ENCODE data around the gene SFMBT2.
"Not testable (repeated sequence)": the region's sequence is repeated elsewhere in the genome, so short reads cannot be mapped to it uniquely, and the experiment has no call there.

The SFMBT2 gene

DNA sequence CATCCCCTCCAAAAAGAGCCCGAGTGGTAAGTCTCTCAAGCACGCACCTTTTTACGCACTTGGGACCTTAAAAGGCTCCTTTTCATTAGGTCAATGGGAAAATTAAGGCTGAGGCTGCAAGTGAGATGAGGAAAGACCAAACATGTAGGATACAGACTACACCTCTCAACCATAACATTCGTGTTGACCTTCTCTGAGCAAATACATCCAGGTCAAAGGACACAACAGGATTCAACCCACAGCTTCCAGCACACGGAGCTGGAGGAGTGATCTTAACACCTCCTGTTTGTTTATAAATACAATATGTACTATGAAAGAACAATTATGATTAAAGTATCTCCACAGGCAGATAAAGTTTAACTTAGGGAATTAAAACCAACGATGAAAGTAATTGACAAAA, 9.7 kb downstream of the SFMBT2 start:
- DNase-seq (ENCODE audit: low read depth): no peak

DNA sequence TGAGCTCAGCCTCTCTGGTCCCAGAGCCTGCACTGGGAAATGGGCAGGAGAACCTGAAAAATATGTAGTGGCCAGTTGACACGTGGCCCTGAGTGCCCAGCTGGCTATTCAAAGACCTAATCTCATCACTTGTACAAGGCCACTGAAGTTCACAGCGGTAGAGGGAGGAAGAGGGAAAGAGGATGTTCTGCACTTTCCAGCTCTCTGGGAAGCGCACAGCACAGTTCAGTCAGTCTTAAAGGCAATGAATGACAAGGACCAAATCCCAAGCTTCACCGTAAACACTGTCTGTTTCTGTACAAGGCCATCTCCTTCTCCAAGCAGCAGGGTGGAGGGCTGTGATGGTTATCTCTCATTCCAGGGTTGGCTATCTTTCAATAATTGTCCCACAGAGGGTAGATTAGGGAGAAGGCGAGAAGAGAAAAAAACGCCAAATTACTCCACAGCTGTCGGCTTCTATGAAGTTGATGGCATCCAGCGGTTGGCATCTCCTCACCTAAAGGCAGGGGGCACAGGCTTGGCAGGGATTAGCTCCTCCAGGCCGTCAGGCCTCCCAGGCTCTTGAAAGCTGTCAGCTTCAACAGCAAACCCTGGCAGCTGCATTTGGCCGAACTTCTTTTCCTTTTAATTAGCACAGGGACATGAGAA, 10.6 kb downstream of the SFMBT2 start:
- no peak for DNase-seq (ENCODE audit: low read depth)

- DNase-seq (ENCODE audit: low read depth): no peak
Measured at GRCh38 chr10:7399533-7399932, 11.3 kb downstream of the SFMBT2 start.

GRCh38 chr10:7397049-7398035, 13.5 kb downstream of the SFMBT2 start:
- no peak for DNase-seq (ENCODE audit: low read depth)

DNA sequence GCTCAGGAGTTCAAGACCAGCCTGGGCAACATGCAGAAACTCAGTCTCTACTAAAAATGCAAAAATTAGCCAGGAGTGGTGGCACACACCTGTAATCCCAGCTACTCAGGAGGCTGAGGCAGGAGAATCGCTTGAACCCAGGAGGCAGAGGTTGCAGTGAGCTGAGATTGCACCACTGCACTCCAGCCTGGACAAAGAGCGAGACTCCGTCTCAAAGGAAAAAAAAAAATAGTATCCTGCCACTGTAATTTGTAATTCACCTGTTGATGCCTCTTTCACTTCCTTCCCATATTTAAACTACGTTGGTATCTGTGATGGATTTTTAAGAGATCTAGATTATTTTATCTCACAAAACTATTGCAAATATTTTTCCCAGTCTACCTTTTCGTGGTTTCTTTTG, 18.5 kb downstream of the SFMBT2 start:
- not testable (repeated sequence) for DNase-seq (ENCODE audit: low read depth)

- no peak for DNase-seq (ENCODE audit: low read depth)
Measured at GRCh38 chr10:7391748-7392147, 19.1 kb downstream of the SFMBT2 start.

DNA sequence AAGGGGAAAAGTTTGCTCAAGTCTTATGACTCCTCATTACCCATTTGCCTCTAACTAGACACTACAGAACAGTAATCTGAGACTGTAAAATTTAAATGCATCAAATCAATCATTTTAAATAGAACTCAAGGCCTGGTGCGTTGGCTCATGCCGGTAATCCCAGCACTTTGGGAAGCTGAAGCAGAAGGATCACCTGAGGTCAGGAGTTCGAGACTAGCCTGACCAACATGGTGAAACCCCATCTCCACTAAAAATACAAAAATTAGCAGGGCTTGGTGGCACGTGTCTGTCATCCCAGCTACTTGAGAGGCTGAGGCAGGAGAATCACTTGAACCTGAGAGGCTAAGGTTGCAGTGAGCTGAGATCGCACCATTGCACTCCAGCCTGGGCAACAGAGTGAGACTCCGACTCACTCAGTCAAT, 20.1 kb downstream of the SFMBT2 start:
- not testable (repeated sequence) for DNase-seq (ENCODE audit: low read depth)

GRCh38 chr10:7389844-7390243, 21.0 kb downstream of the SFMBT2 start:
- DNase-seq (ENCODE audit: low read depth): no peak

- DNase-seq (ENCODE audit: low read depth): no peak
Measured at GRCh38 chr10:7389346-7389745, 21.5 kb downstream of the SFMBT2 start.

GRCh38 chr10:7388602-7389001, 22.2 kb downstream of the SFMBT2 start:
- DNase-seq (ENCODE audit: low read depth): no peak

DNA sequence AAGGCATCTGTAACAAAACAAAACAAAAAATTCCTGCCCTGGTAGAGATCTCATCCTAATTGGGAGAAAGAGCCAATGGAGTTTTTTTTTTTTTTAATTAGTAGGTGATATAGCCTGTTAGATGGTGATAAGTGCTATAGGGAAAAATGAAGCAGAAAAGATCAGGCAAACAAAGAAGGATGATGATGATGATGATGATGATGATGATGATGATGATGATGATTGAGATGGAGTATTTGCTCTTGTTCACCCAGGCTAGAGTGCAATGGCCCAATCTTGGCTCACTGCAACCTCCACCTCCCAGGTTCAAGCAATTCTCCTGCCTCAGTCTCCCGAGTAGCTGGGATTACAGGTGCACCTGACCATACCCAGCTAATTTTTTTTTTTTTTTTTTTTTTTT, 22.7 kb downstream of the SFMBT2 start:
- DNase-seq (ENCODE audit: low read depth): not testable (repeated sequence)

GRCh38 chr10:7385114-7385513, 25.7 kb downstream of the SFMBT2 start:
- DNase-seq (ENCODE audit: low read depth): no peak

GRCh38 chr10:7383442-7383841, 27.4 kb downstream of the SFMBT2 start:
- no peak for DNase-seq (ENCODE audit: low read depth)

GRCh38 chr10:7380704-7381241, 30.1 kb downstream of the SFMBT2 start:
- DNase-seq (ENCODE audit: low read depth): no peak

DNA sequence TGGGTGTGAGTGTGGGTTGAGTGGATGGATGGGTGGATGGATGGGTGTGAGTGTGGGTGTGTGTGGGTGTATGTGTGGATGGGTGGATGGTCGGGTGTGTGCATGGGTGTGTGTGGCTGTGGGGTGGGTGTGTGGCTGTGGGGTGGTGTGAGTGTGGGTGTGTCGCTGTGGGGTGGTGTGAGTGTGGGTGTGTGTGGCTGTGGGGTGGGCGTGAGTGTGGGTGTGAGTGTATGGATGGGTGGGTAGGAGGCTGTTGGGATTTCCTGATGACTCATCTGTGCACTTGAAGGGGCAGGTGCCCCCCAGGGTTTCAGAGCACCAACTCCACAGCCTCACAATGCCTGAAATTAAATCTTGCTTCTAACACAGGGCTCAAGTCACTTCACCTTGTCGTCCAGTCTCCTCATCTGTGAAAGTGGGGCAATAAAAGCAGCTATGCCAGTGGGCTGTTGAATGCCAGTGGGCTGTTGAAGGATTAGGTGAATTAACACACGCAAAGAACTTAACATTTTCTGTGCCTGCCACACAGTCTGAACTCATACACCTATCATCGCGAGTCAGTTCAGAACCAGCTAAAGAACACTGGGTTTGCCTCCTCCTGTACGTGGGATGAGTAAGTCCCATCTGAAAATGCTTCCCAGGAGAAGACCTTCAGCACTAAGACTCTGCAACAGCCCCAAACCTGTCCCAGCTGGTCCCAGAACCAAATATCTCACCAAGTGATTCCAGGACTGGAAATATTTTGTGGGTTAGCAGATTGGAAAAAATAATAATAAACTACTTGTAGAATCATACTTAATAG, 32.0 kb downstream of the SFMBT2 start:
- peak; percentile 7 for DNase-seq (ENCODE audit: low read depth)

- no peak for DNase-seq (ENCODE audit: low read depth)
Measured at GRCh38 chr10:7377614-7378248, 33.1 kb downstream of the SFMBT2 start.

GRCh38 chr10:7374795-7375194, 36.0 kb downstream of the SFMBT2 start:
- no peak for DNase-seq (ENCODE audit: low read depth)

DNA sequence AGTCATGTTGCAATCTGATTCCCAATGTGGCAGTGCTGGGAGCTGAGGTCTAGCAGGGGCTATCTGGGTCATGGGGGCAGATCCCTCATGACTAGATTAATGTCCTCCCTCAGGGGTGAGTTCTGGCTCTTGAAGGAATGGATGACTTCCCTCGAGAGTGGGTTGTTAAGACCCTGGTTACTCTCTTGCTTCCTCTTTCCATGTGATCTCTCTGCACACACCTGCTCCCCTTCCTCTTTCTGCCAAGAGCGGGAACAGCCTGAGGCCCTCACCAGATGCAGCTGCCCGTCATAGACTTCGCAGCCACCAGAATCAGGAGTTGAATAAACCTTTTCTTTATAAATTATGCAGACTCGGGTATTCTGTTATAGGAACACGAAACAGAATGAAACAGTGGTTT, 37.8 kb downstream of the SFMBT2 start:
- DNase-seq (ENCODE audit: low read depth): no peak

- no peak for DNase-seq (ENCODE audit: low read depth)
Measured at GRCh38 chr10:7372504-7372903, 38.3 kb downstream of the SFMBT2 start.

- DNase-seq (ENCODE audit: low read depth): no peak
Measured at GRCh38 chr10:7370511-7370910, 40.3 kb downstream of the SFMBT2 start.

GRCh38 chr10:7365027-7365745, 45.6 kb downstream of the SFMBT2 start:
- DNase-seq (ENCODE audit: low read depth): no peak

Measured in activated gamma-delta T cell treated with anti-CD3 and anti-CD28 coated beads, Interleukin-2, amount 50 U/mL, for 16 hours (primary cell).